Thymus (tissue), 11 donors: ENCODE data around the gene PITPNC1. TPM values are rescaled to one million over a fixed set of nuclear protein-coding genes. Genes with fewer than 3 reads are reported as not detected.

ENCODE experiments used
- DNase-seq, 9 donors: peaks; one replicate each; pipeline ENCODE4 v3.0.0-alpha.2; 2013; ENCODE audit warnings: low spot score in 9 of 9, low read depth in 6 of 9, missing footprints in 1 of 9
- H3K27ac ChIP-seq, 2 donors: one replicate each; pipeline ENCODE4 v1.5.1; 2013; ENCODE audit warnings: control low read depth in 1 of 2, low read depth in 1 of 2, low read length in 1 of 2, mild to moderate bottlenecking in 1 of 2, moderate library complexity in 1 of 2
- H3K27me3 ChIP-seq, 2 donors: one replicate each; pipeline ENCODE4 v1.5.1; 2013; ENCODE audit warnings: low read length in 1 of 2; ENCODE audit not compliant: control insufficient read depth in 2 of 2, insufficient read depth in 1 of 2
- H3K36me3 ChIP-seq, 2 donors: one replicate each; pipeline ENCODE4 v1.5.1; 2013; ENCODE audit warnings: low read length in 1 of 2, mild to moderate bottlenecking in 1 of 2, moderate library complexity in 1 of 2; ENCODE audit not compliant: control insufficient read depth in 2 of 2, insufficient read depth in 2 of 2
- H3K4me1 ChIP-seq, 2 donors: one replicate each; pipeline ENCODE4 v1.5.1; 2013; ENCODE audit warnings: low read length in 2 of 2; ENCODE audit not compliant: control insufficient read depth in 2 of 2, insufficient read depth in 2 of 2
- H3K4me3 ChIP-seq, 2 donors: one replicate each; pipeline ENCODE4 v1.5.1; 2013; ENCODE audit warnings: low read length in 2 of 2, control low read depth in 1 of 2, mild to moderate bottlenecking in 1 of 2
- H3K9me3 ChIP-seq, 2 donors: one replicate each; pipeline ENCODE4 v1.5.1; 2013; ENCODE audit warnings: low read length in 1 of 2, mild to moderate bottlenecking in 1 of 2; ENCODE audit not compliant: control insufficient read depth in 2 of 2, insufficient read depth in 1 of 2
- WGBS: extraction: QIAGEN DNeasy Blood & Tissue Kit; methylation state at CpG from one replicate; pipeline ENCODE4 v1.1.7; 2013; 5-methylcytosine and 5-hydroxymethylcytosine counted together
- polyA plus RNA-seq: library from polyadenylated mRNA; stranded (reverse); fragments of 200-250 nt; gene quantifications from one replicate; pipeline ENCODE4 v1.2.3, GENCODE V29; 2013
- total RNA-seq: library from RNA; stranded (reverse); fragments of 120-200 nt; gene quantifications from one replicate; pipeline ENCODE4 v1.2.4, GENCODE V29; 2013
- donor health status: healthy.

Gene PITPNC1
- total and polyA plus RNA-seq, 2 donors = 26.0 to 27.0 TPM

DNA sequence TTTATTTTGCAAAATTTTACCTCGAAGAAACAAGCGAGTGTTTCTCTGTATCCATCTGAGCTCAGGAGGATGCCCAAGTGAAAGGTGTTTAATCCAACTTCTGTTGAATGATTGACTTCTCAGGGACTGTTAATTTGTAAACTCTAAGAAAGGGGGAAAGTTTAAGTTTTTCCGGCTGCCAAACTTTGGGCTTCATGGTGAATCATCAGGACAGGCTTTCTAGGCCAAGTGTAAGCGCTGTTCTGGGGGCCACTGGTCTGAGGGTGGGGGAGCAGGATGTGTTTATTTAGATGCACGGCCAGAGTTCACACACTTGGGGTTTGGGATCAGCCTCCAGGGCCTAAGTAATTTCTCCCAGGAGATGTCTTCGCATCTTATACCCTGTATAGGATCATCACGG is 110.4 kb downstream of the PITPNC1 start:
- H3K4me3 ChIP-seq = no peak overlapping the region
- H3K4me1 ChIP-seq = peaks cover 0 to 4% of the 10 kb centered on the region in 2 donors
- no peaks in the 10 kb centered on the region for H3K36me3 ChIP-seq
- H3K27me3 ChIP-seq = no peaks in the 10 kb centered on the region
- H3K9me3 ChIP-seq = no peaks in the 10 kb centered on the region
- H3K27ac ChIP-seq = peak overlapping the region in 1 of 2 donors; percentile 18
- WGBS = 96% methylated on average over 7 of the region's 7 CpGs
- no peak for DNase-seq

DNA sequence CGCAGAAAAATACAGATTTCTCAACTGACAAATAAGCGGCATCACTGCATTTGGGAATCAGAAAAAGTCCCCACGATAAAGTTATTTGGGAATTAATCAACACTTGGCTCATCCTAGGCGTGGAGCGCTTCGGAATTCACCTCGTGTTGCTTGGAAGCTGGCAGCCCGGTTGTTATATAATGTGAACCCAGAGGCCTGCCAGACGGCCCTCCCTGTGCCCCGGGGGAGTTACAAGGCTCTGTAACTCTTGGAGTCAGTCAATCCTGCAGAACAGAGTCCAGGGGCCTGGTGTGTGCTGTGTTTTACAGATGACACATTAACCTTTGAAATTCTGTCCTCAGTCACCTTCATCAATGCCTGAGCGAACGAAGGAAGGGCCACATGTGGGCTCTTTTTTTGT is 111.1 kb downstream of the PITPNC1 start:
- Histone ChIP-seq H3K27ac (no peak overlapping the region), H3K4me1 (peaks cover 0 to 4% of the 10 kb centered on the region in 2 donors)
- 94% methylated on average over 12 of the region's 12 CpGs for WGBS

DNA sequence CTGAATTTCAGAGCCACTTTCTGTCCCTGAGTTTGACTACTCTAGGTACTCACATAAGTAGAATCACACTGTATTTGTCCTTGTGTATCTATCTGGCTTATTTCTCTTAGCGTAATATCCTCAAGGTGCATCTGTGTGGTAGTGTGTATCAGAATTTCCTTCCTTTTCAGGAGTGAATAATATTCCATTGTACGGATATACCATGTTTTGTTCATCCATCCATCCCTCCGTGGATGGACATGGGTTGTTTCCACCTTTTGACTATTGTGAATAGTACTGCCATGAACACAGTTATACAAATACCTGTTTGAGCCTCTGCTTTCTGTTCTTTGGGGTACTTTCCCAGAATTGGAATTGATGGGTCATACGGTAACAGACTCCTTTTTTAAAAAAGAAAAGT is 111.7 kb downstream of the PITPNC1 start:
- Histone ChIP-seq H3K27me3 (no peaks in the 10 kb centered on the region), H3K4me3 (no peak overlapping the region), H3K27ac (no peak overlapping the region), H3K9me3 (no peaks in the 10 kb centered on the region), H3K4me1 (peaks cover 0 to 4% of the 10 kb centered on the region in 2 donors), H3K36me3 (no peaks in the 10 kb centered on the region)
- 99% methylated on average over 4 of the region's 4 CpGs for WGBS
- no peak for DNase-seq

More for the DNA sequence above, 111.1 kb downstream of the PITPNC1 start:
- H3K4me3 ChIP-seq = no peak overlapping the region
- DNase-seq = no peak
- H3K36me3 ChIP-seq = no peaks in the 10 kb centered on the region
- no peaks in the 10 kb centered on the region for H3K9me3 ChIP-seq
- no peaks in the 10 kb centered on the region for H3K27me3 ChIP-seq

GRCh38 chr17:67489273-67489672 is 112.2 kb downstream of the PITPNC1 start:
- no peaks in the 10 kb centered on the region for H3K27me3 ChIP-seq
- 97% methylated on average over 4 of the region's 4 CpGs for WGBS
- H3K27ac ChIP-seq = no peak overlapping the region
- no peak for DNase-seq
- no peak overlapping the region for H3K4me3 ChIP-seq
- no peaks in the 10 kb centered on the region for H3K36me3 ChIP-seq
- H3K9me3 ChIP-seq = no peaks in the 10 kb centered on the region
- peaks cover 0 to 4% of the 10 kb centered on the region in 2 donors for H3K4me1 ChIP-seq

- no peak overlapping the region for H3K4me3 ChIP-seq
- H3K36me3 ChIP-seq = no peaks in the 10 kb centered on the region
- no peaks in the 10 kb centered on the region for H3K27me3 ChIP-seq
- no peaks in the 10 kb centered on the region for H3K9me3 ChIP-seq
- H3K27ac ChIP-seq = no peak overlapping the region
- no peak for DNase-seq
- 97% methylated on average over 10 of the region's 10 CpGs for WGBS
- H3K4me1 ChIP-seq = peaks cover 0 to 4% of the 10 kb centered on the region in 2 donors
Measured at GRCh38 chr17:67490471-67490870, 113.4 kb downstream of the PITPNC1 start.

DNA sequence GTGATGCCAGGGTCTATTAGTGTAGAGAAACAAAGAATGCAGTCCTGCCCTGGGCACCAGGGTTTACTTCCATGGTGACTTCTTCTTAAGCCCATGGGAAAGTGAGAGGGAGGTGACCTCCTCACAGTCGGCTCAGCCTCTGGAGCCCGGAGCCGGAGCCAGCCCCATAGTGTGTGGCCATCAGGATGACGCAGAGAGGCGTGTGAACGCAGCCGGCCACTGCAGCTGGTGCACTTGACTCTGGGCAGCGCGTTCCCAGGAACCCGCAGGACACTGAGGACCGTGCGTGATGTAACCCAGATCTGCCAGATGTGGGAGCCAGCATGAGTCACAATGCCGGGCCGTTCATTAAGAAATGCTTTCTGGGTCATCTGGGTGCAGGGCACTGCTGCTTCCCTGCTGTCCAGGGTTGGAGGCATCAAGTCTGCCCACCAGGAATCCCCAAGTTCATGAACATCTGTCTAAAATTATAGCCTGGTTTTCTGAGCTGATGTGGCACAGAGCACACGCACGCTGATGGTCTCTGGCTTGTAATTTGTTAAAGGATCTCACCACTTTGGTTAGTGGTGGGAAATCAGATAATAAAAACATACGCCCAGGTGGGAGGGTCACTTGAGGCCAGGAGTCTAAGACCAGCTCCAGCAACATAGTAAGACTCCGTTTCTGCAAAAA is 114.1 kb downstream of the PITPNC1 start:
- H3K9me3 ChIP-seq = no peaks in the 10 kb centered on the region
- DNase-seq = no peak
- WGBS = 91% methylated on average over 18 of the region's 18 CpGs
- H3K27ac ChIP-seq = no peak overlapping the region
- H3K4me3 ChIP-seq = no peak overlapping the region
- H3K4me1 ChIP-seq = peaks cover 0 to 4% of the 10 kb centered on the region in 2 donors
- no peaks in the 10 kb centered on the region for H3K36me3 ChIP-seq
- no peaks in the 10 kb centered on the region for H3K27me3 ChIP-seq

- 44% methylated on average over 4 of the region's 4 CpGs for WGBS
- Histone ChIP-seq H3K27ac (no peak overlapping the region), H3K4me1 (peaks cover 0 to 4% of the 10 kb centered on the region in 2 donors), H3K9me3 (no peaks in the 10 kb centered on the region), H3K36me3 (no peaks in the 10 kb centered on the region), H3K4me3 (no peak overlapping the region), H3K27me3 (no peaks in the 10 kb centered on the region)
- DNase-seq = no peak
Measured at GRCh38 chr17:67491681-67492024, 114.6 kb downstream of the PITPNC1 start.

GRCh38 chr17:67492251-67492740 is 115.2 kb downstream of the PITPNC1 start:
- Histone ChIP-seq H3K27me3 (no peaks in the 10 kb centered on the region), H3K4me3 (no peak overlapping the region), H3K9me3 (no peaks in the 10 kb centered on the region), H3K4me1 (peaks cover 0 to 4% of the 10 kb centered on the region in 2 donors), H3K36me3 (no peaks in the 10 kb centered on the region), H3K27ac (no peak overlapping the region)
- 81% methylated on average over 5 of the region's 5 CpGs for WGBS
- no peak for DNase-seq

DNA sequence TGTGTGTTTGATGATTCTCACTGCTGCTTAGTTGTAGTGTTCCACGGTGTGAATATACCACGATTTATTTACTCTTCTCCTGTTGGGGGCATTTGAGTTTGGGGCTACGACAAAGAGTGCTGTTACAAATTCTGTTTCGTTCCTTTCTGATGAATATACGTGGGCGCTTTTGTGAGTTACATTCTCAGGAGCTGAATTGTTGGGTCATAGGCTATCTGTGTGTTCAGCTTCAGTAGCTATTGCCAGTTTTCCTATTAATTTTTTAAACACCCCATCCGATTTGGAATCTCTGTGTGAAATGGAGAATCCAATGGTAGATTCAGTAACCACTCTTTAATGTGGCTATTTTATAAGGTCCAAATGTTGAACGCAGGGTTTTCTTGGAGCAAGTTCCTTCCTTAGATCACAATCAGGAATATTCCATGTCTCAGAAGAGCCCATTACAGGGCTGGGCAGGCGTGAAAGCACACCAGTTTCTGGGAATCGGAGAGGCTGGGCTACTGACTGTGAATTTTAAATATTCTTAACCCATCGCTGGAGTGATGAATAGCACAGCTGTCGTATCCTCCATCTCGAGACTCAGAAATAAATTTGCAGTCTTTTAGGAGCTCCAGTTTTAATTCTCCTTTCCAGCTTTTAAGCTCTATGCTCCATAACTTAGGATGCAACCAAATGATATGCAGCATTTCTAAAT is 115.9 kb downstream of the PITPNC1 start:
- no peak overlapping the region for H3K4me3 ChIP-seq
- H3K27me3 ChIP-seq = no peaks in the 10 kb centered on the region
- H3K4me1 ChIP-seq = peaks cover 0 to 4% of the 10 kb centered on the region in 2 donors
- no peaks in the 10 kb centered on the region for H3K9me3 ChIP-seq
- 94% methylated on average over 13 of the region's 13 CpGs for WGBS
- H3K27ac ChIP-seq = no peak overlapping the region
- no peak for DNase-seq
- no peaks in the 10 kb centered on the region for H3K36me3 ChIP-seq
